Stimulated activated naive CD4-positive, alpha-beta T cell treated with Interleukin-2 at 50 U/mL for 16 hours (primary cell): ENCODE results near the gene RAPH1.

Experiments
- DNase-seq: peaks from one replicate; lab custom pipeline; 2025; lab: John Stamatoyannopoulos, UW

RAPH1 gene, protein sequence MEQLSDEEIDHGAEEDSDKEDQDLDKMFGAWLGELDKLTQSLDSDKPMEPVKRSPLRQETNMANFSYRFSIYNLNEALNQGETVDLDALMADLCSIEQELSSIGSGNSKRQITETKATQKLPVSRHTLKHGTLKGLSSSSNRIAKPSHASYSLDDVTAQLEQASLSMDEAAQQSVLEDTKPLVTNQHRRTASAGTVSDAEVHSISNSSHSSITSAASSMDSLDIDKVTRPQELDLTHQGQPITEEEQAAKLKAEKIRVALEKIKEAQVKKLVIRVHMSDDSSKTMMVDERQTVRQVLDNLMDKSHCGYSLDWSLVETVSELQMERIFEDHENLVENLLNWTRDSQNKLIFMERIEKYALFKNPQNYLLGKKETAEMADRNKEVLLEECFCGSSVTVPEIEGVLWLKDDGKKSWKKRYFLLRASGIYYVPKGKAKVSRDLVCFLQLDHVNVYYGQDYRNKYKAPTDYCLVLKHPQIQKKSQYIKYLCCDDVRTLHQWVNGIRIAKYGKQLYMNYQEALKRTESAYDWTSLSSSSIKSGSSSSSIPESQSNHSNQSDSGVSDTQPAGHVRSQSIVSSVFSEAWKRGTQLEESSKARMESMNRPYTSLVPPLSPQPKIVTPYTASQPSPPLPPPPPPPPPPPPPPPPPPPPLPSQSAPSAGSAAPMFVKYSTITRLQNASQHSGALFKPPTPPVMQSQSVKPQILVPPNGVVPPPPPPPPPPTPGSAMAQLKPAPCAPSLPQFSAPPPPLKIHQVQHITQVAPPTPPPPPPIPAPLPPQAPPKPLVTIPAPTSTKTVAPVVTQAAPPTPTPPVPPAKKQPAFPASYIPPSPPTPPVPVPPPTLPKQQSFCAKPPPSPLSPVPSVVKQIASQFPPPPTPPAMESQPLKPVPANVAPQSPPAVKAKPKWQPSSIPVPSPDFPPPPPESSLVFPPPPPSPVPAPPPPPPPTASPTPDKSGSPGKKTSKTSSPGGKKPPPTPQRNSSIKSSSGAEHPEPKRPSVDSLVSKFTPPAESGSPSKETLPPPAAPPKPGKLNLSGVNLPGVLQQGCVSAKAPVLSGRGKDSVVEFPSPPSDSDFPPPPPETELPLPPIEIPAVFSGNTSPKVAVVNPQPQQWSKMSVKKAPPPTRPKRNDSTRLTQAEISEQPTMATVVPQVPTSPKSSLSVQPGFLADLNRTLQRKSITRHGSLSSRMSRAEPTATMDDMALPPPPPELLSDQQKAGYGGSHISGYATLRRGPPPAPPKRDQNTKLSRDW

DNA sequence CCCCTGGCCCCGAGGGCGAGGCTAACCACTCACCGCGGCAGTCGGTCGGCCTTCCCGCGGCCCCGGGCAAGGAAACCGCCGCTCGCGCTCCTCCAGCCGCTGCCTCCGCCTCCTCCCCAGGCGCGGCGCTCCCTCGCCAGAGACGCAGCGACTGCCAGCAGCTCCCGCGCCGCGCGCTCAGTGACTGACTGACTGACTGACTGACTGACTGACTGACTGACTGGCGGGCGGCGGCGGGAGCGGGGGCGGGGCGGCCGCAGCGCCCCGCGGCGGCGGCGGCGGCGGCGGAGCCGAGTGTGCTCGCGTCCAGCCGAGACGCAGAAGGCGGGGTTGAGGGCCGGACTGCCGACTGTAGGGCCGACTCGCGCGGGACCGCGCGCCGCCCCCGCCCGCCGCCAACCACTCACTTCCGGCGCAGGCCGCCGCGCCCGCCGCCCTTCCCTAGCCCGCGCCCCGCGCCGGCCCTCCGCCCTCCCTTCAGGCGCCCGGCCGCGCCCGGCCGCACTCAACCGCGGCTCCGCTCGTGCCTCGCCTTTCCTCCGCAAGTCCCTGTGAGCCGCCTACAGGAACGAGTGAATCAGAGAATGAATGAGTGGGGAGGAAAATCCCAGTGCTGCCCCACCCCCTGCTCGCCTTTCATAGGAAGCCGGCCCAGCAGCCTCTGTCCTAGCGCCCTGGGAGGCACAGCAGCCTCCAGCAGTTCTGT lies at the start of gene RAPH1:
Gene RAPH1, minus strand, starts transcription at position 224 of the 706 bp plus-strand sequence. CDS start 39,948 bp downstream, outside the sequence.
- DNase-seq, result peak; percentile 56

GRCh38 chr2:203584784-203585183 lies 49.7 kb upstream of the RAPH1 start:
- DNase-seq, result no peak

DNA sequence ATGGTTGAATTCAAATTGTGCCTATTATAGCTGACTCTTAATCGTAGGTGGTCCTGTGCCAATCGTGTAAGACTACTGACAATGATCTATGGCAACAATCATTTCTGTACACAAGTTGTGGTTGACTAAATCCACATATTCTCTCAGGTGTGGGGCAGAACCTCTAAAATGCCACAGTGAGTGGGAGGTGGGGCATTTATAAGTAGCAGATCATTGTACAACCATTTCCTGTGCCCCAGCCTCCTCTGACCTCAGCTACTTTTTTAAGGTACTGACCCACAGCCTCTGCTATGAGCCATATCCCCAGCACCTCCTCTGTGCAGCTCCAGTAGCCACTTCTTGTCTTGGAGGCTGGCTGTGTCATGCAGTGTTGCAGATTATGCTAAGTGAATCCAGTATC lies 48.6 kb upstream of the RAPH1 start:
- peak; percentile 26 for DNase-seq

- no peak for DNase-seq
Observed at GRCh38 chr2:203583084-203583695, 48.1 kb upstream of the RAPH1 start.

- no peak for DNase-seq
Observed at GRCh38 chr2:203582468-203582867, 47.4 kb upstream of the RAPH1 start.

GRCh38 chr2:203580844-203581243 lies 45.7 kb upstream of the RAPH1 start:
- DNase-seq, result no peak

DNA sequence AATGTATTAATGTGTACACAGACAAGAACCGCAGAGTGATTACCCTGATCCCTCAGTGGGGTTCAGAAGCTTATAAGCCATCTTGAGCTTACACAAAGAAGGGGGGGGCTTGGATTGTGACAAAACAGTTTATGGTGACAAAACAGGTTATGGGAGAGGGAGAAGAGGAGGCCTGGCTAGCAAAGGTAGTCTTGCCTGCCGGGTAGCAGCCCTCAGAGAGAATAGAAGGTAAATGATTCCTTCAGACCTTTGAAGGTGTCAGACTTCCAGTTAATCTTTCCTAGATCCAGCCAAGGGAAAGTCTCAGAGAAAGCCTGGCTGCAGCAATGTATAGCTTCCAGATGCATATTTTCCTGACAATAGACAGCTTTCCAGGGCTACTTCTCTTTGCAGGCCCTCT lies 44.6 kb upstream of the RAPH1 start:
- DNase-seq, result no peak

DNA sequence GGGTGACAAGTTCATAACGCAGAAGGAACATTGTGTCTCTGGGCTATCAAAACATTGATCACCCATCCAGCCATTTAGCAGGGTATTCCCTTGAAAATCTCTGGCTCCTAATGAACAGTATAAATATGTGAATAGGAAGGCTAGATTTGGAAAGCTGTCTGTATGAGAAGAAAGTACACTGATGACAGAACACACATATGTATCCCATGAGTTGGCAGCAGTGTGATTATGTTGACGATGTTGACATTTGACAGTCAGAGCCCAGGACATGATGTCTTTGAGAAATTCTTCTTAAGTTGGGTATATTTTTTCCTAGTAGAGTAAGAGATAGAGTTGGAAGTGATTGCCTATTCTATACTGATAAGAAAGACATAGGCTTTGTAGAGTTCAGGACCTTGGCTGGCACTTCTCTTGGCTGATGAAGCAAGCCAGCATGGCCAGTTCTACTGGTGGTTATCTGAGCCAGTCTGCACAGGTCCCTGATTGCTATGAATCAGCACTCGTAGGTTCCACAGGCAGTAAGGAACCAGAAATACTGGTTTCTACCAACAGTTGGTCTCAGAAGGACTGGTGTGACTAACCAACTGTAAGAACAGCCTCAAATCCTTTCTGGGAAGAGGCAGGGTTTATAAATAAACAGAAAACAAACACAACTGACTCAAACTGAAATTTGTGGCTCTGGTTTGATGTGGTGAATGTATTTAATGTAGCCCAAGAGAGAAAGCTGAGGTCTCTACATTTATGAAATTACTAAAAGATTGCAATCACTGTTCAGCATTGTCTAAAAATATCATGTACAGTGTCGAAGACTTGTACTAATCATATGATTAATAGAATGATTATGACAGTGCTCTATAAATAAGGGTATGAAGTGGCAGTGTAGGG lies 43.9 kb upstream of the RAPH1 start:
- peak; percentile 42 for DNase-seq

- no peak for DNase-seq
Observed at GRCh38 chr2:203574824-203575223, 39.7 kb upstream of the RAPH1 start.

DNA sequence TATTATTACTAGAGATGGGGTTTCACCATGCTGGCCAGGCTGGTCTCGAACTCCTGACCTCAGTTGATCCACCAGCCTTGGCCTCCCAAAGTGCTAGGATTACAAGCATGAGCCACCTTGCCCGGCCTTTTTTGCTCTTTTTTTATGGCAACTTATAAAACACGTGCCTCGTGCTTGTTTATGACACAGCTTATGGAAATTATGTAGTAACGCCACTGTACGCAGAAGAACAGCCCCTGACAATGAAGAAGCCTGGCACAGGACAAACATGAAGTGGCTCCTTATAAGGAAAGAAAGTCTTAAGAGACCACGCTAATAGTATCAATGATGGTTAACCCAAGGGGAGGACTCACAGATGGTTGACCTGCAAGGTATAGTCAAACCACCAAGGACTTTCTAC lies 37.2 kb upstream of the RAPH1 start:
- no peak for DNase-seq

DNA sequence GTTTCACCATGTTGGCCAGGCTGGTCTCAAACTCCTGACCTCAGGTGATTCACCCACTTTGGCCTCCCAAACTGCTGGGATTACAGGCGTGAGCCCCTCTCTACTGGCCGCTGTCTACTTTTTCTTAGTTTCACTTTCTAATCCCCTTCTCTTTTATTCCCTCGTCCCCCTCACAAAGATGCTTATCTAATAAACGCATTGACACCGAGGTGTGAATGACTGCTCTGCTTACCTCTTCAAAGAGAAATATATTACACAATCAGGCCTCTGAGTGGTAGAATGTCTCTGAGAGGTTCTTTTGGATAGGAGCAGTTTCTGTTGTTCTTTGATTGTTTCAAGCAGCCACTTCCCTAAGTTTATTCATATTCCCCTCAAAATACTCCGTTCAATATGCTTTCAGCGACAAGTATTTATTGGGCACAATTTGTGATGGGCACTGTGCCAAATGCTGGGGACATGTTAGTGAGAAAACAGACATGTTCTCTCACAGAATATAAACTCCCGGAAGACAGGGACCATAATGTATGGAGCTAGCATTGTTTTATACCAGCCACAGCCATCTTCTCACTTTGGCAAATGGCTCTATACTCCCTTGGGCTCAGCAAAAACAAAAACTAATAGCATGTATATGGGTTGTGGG lies 34.7 kb upstream of the RAPH1 start:
- no peak for DNase-seq

- DNase-seq, result no peak
Observed at GRCh38 chr2:203567691-203568090, 32.6 kb upstream of the RAPH1 start.

GRCh38 chr2:203566161-203566560 lies 31.1 kb upstream of the RAPH1 start:
- no peak for DNase-seq

- DNase-seq, result no peak
Observed at GRCh38 chr2:203565076-203565475, 30.0 kb upstream of the RAPH1 start.

GRCh38 chr2:203562268-203562667 lies 27.2 kb upstream of the RAPH1 start:
- DNase-seq, result no peak

DNA sequence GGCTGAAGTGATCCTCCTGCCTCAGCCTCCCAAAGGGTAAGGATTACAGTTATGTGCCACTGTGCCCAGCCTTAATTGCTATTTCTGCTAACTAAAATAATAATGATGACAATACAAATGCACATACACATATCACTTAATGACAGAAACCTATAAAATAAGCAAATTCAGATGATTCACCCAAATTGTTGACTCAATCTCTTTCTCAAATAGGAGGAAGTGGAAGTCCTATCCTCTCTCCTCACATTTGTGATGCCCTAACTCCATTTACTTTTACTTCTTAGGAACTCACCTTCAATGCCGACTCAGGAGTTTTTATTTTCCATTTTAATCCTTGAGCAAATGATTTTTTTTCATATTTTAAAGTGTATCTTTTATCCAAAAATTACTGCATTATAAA lies 24.5 kb upstream of the RAPH1 start:
- DNase-seq, result no peak

GRCh38 chr2:203553784-203554183 lies 18.7 kb upstream of the RAPH1 start:
- no peak for DNase-seq

- no peak for DNase-seq
Observed at GRCh38 chr2:203551778-203552177, 16.7 kb upstream of the RAPH1 start.

DNA sequence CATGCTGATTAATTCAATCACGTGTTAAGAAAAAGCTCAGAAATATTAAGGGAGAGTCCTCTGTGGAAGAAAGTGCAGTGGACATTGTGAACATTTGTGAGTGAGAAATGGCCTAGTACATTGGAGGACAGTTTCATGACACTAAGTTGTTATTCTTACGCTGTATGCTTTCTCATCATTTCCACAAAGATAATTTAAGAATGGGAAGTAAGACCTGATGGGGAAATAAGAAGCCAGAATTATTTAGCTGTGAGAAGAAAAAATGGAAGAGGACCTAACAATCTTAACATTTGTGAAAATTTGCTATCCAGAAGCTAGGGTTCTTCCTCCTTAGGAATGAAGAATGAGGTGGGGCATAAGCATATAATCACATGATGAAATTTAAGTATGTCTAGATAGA lies 15.2 kb upstream of the RAPH1 start:
- DNase-seq, result no peak

- DNase-seq, result no peak
Observed at GRCh38 chr2:203549406-203549805, 14.3 kb upstream of the RAPH1 start.
